Naive thymus-derived CD4-positive, alpha-beta T cell (primary cell): Measurements from ENCODE around the gene KLK14. TPM values are rescaled to one million over a fixed set of nuclear protein-coding genes. Genes with fewer than 3 reads are reported as not detected.

Source experiments
- ATAC-seq: fragments of 150-1000 bp; cut with Tn5 transposase; 2 replicates; pipeline ENCODE4 v1.10.0; 2021; ENCODE audit warnings: mild to moderate bottlenecking, moderate library complexity
- CTCF ChIA-PET: fragments of 350-600 bp; sonication (Branson Sonifier 250); formaldehyde crosslinking; loops from one replicate; lab custom pipeline; 2021; ENCODE audit warnings: antibody characterized with exemption; lab: Charles Lee
- POLR2A ChIA-PET: fragments of 350-600 bp; sonication (Branson Sonifier 250); formaldehyde crosslinking; loops from one replicate; lab custom pipeline; 2021; ENCODE audit warnings: antibody characterized with exemption, inconsistent platforms; lab: Charles Lee
- DNase-seq, 9 donors: peaks; one replicate each; pipeline versions ENCODE4 v3.0.0 to v3.0.0-alpha.2; 2020 to 2022; ENCODE audit warnings: mixed read lengths in 1 of 9
- H3K27ac ChIP-seq: one replicate; pipeline ENCODE4 v1.7.0; 2013; ENCODE audit warnings: mild to moderate bottlenecking, low read depth, low read length, moderate library complexity
- H3K27me3 ChIP-seq, 2 donors: one replicate each; pipeline ENCODE4 v1.7.0; 2013; ENCODE audit warnings: low read length in 2 of 2, mild to moderate bottlenecking in 2 of 2, moderate library complexity in 2 of 2; ENCODE audit not compliant: control insufficient read depth in 2 of 2, insufficient read depth in 2 of 2
- H3K36me3 ChIP-seq, 3 experiments: 1 replicate in 2 of 3; 2 replicates in 1 of 3; pipeline ENCODE4 v1.7.0; 2013; ENCODE audit warnings: low read length in 3 of 3, mild to moderate bottlenecking in 3 of 3, moderate library complexity in 1 of 3; ENCODE audit not compliant: insufficient read depth in 3 of 3, control insufficient read depth in 2 of 3
- H3K4me1 ChIP-seq, 2 donors: one replicate each; pipeline ENCODE4 v1.7.0; 2013; ENCODE audit warnings: low read length in 2 of 2, mild to moderate bottlenecking in 2 of 2, moderate library complexity in 1 of 2; ENCODE audit not compliant: control insufficient read depth in 2 of 2, insufficient read depth in 2 of 2
- H3K4me3 ChIP-seq: 2 replicates; pipeline ENCODE4 v1.7.0; 2013; ENCODE audit warnings: mild to moderate bottlenecking, low read length
- H3K9me3 ChIP-seq, 3 experiments: 1 replicate in 2 of 3; 2 replicates in 1 of 3; pipeline ENCODE4 v1.7.0; 2013; ENCODE audit warnings: low read length in 3 of 3; ENCODE audit not compliant: control insufficient read depth in 2 of 3
- H3K27ac Mint-ChIP-seq, 9 donors: one replicate each; pipeline ENCODE4 v1.8.0; 2020 to 2022; ENCODE audit warnings: mixed read lengths in 9 of 9, mild to moderate bottlenecking in 8 of 9, moderate library complexity in 5 of 9, inconsistent platforms in 2 of 9
- H3K27me3 Mint-ChIP-seq, 5 donors: one replicate each; pipeline ENCODE4 v1.8.0; 2021 to 2022; ENCODE audit warnings: mixed read lengths in 5 of 5, mild to moderate bottlenecking in 1 of 5
- H3K36me3 Mint-ChIP-seq, 5 donors: one replicate each; pipeline ENCODE4 v1.8.0; 2020 to 2022; ENCODE audit warnings: mixed read lengths in 5 of 5, mild to moderate bottlenecking in 3 of 5, inconsistent platforms in 1 of 5
- H3K4me1 Mint-ChIP-seq, 7 donors: one replicate each; pipeline ENCODE4 v1.8.0; 2020 to 2022; ENCODE audit warnings: mixed read lengths in 7 of 7, mild to moderate bottlenecking in 3 of 7, inconsistent platforms in 1 of 7
- H3K4me3 Mint-ChIP-seq, 10 donors: one replicate each; pipeline ENCODE4 v1.8.0; 2020 to 2022; ENCODE audit warnings: mild to moderate bottlenecking in 10 of 10, mixed read lengths in 10 of 10, moderate library complexity in 6 of 10, inconsistent platforms in 2 of 10
- H3K9me3 Mint-ChIP-seq, 11 donors: one replicate each; pipeline ENCODE4 v1.8.0; 2020 to 2022; ENCODE audit warnings: mixed read lengths in 11 of 11, mild to moderate bottlenecking in 4 of 11, inconsistent platforms in 1 of 11, moderate library complexity in 1 of 11
- intact Hi-C, 2 donors: fragments of 100-400 bp; cut with micrococcal nuclease; formaldehyde crosslinking; loops; one replicate each; pipeline ENCODE4 v1.15.1; 2023
- polyA plus RNA-seq, 2 donors: library from polyadenylated mRNA; unstranded; fragments of 300-500 nt; fragmentation: Illumina TruSeq; gene quantifications; one replicate each; pipeline ENCODE4 v1.2.3, GENCODE V29; 2021
- total RNA-seq, 6 experiments: library from RNA in 5 of 6; stranded (reverse) in 5 of 6; gene quantifications; 1 replicate in 5 of 6; 2 replicates in 1 of 6; pipeline ENCODE4 v1.2.3 and lab custom pipeline; 2021 to 2026

The KLK14 gene
- total RNA-seq (under 1 TPM; 0.34 to 0.92 (median 0.66) TPM), polyA plus RNA-seq (not detected), total RNA-seq (lab: John Stamatoyannopoulos, UW) (not detected)

GRCh38 chr19:51082611-51083010, at the start of gene KLK14:
Gene KLK14, minus strand, starts transcription at chr19:51082887. Its CDS starts 273 bp downstream, at chr19:51082614.
- Histone ChIP-seq H3K4me1 (no peaks in the 10 kb centered on the region), H3K4me3 (no peak within 1 kb of the TSS), H3K27me3 (no peaks in the 10 kb centered on the region), H3K36me3 (no peaks in the 10 kb centered on the region), H3K27ac (no peak within 1 kb of the TSS), H3K9me3 (no peaks in the 10 kb centered on the region)
- Mint-ChIP-seq H3K9me3 (peaks cover 0 to 2% (median 0%) of the 10 kb centered on the region in 11 donors), H3K36me3 (peaks cover 0 to 8% (median 0%) of the 10 kb centered on the region in 5 donors), H3K4me1 (peaks cover 0 to 14% (median 0%) of the 10 kb centered on the region in 7 donors), H3K4me3 (no peak within 1 kb of the TSS), H3K27ac (no peak within 1 kb of the TSS), H3K27me3 (peaks cover 0 to 20% (median 12%) of the 10 kb centered on the region in 5 donors)
- CTCF ChIA-PET: no interaction called here
- POLR2A ChIA-PET: no interaction called here
- DNase-seq (no peak), ATAC-seq (no peak)
- intact Hi-C loops: no loop called here

GRCh38 chr19:51131780-51132680, 49.3 kb upstream of the KLK14 start:
- H3K36me3 Mint-ChIP-seq: peaks cover 0 to 3% (median 0%) of the 10 kb centered on the region in 5 donors
- H3K4me3 Mint-ChIP-seq: peak overlapping the region; percentile 69 to 90 (median 83)
- H3K27ac Mint-ChIP-seq: peak overlapping the region; percentile 82 to 97 (median 93)
- H3K9me3 Mint-ChIP-seq: peaks cover 0 to 7% (median 2%) of the 10 kb centered on the region in 11 donors
- peak in 7 of 9 donors; percentile 28 to 58 (median 50) for DNase-seq
- Histone ChIP-seq H3K4me1 (peaks cover 55 to 62% of the 10 kb centered on the region in 2 donors), H3K27ac (peak overlapping the region; percentile 48), H3K27me3 (no peaks in the 10 kb centered on the region), H3K36me3 (no peaks in the 10 kb centered on the region), H3K4me3 (peak overlapping the region; percentile 44), H3K9me3 (no peaks in the 10 kb centered on the region)
- intact Hi-C loops: loop anchor here in 1 of 2 donors (1.0 to 5.0 kb wide), 4 partner anchors 9 to 35 kb away; partner anchors contain the start of gene CTU1
- H3K27me3 Mint-ChIP-seq: peaks cover 0 to 2% (median 0%) of the 10 kb centered on the region in 5 donors
- ChIA-PET POLR2A (interaction anchor here (0.6 to 1.8 kb wide), 9 partner anchors 9 to 309 kb away, joined by 3 to 8 read pairs (median 4); no protein-coding TSS in a partner anchor), CTCF (interaction anchor here (0.6 to 1.6 kb wide), 10 partner anchors 10 to 35 kb away, joined by 3 to 5 read pairs (median 3); no protein-coding TSS in a partner anchor)
- ATAC-seq: peak; percentile 73
- peaks cover 41 to 82% (median 68%) of the 10 kb centered on the region in 7 donors for H3K4me1 Mint-ChIP-seq

- H3K4me3 Mint-ChIP-seq: peak overlapping the region in 6 of 10 donors; percentile 6 to 57 (median 34)
- ATAC-seq (no peak), DNase-seq (no peak)
- peaks cover 48 to 78% (median 72%) of the 10 kb centered on the region in 7 donors for H3K4me1 Mint-ChIP-seq
- H3K27ac Mint-ChIP-seq: peak overlapping the region in 6 of 9 donors; percentile 32 to 90 (median 79)
- intact Hi-C loops: loop anchor here in 1 of 2 donors (5.0 kb wide), 1 partner anchor 32 kb away; no protein-coding TSS in a partner anchor
- Histone ChIP-seq H3K27ac (no peak overlapping the region), H3K36me3 (no peaks in the 10 kb centered on the region), H3K4me1 (peaks cover 49 to 77% of the 10 kb centered on the region in 2 donors), H3K27me3 (no peaks in the 10 kb centered on the region), H3K4me3 (no peak overlapping the region), H3K9me3 (no peaks in the 10 kb centered on the region)
- H3K27me3 Mint-ChIP-seq: peaks cover 0 to 5% (median 0%) of the 10 kb centered on the region in 5 donors
- H3K36me3 Mint-ChIP-seq: peaks cover 0 to 3% (median 0%) of the 10 kb centered on the region in 5 donors
- ChIA-PET POLR2A (interaction anchor here (0.7 kb wide), 1 partner anchor 26 kb away, joined by 3 read pairs; no protein-coding TSS in a partner anchor), CTCF (interaction anchor here (0.5 to 1.8 kb wide), 4 partner anchors 29 to 1250 kb away, joined by 3 to 7 read pairs (median 4); no protein-coding TSS in a partner anchor)
- H3K9me3 Mint-ChIP-seq: peaks cover 0 to 2% (median 0%) of the 10 kb centered on the region in 11 donors
These were observed 47.0 kb upstream of the KLK14 start for GRCh38 chr19:51129716-51130115.

GRCh38 chr19:51128227-51128626, 45.5 kb upstream of the KLK14 start:
- H3K9me3 Mint-ChIP-seq: peaks cover 0 to 2% (median 0%) of the 10 kb centered on the region in 11 donors
- intact Hi-C loops: no loop called here
- H3K4me3 ChIP-seq: no peak overlapping the region
- H3K27me3 ChIP-seq: no peaks in the 10 kb centered on the region
- H3K4me3 Mint-ChIP-seq: peak overlapping the region in 9 of 10 donors; percentile 19 to 78 (median 50)
- H3K27ac ChIP-seq: no peak overlapping the region
- POLR2A ChIA-PET: interaction anchor here (0.8 to 2.3 kb wide), 5 partner anchors 8 to 32 kb away, joined by 3 to 9 read pairs (median 4); no protein-coding TSS in a partner anchor
- H3K27ac Mint-ChIP-seq: peak overlapping the region in 8 of 9 donors; percentile 78 to 97 (median 90)
- H3K4me1 ChIP-seq: peaks cover 64 to 92% of the 10 kb centered on the region in 2 donors
- CTCF ChIA-PET: interaction anchor here (0.6 kb wide), 1 partner anchor 38 kb away, joined by 4 read pairs; no protein-coding TSS in a partner anchor
- H3K9me3 ChIP-seq: no peaks in the 10 kb centered on the region
- H3K27me3 Mint-ChIP-seq: peaks cover 0 to 3% (median 0%) of the 10 kb centered on the region in 5 donors
- peaks cover 57 to 91% (median 87%) of the 10 kb centered on the region in 7 donors for H3K4me1 Mint-ChIP-seq
- DNase-seq (no peak), ATAC-seq (no peak)
- H3K36me3 Mint-ChIP-seq: peaks cover 0 to 1% (median 0%) of the 10 kb centered on the region in 5 donors
- H3K36me3 ChIP-seq: no peaks in the 10 kb centered on the region

- Histone ChIP-seq H3K9me3 (no peaks in the 10 kb centered on the region), H3K36me3 (no peaks in the 10 kb centered on the region), H3K27me3 (no peaks in the 10 kb centered on the region), H3K4me3 (no peak overlapping the region), H3K4me1 (peaks cover 68 to 96% of the 10 kb centered on the region in 2 donors), H3K27ac (no peak overlapping the region)
- peak overlapping the region in 9 of 10 donors; percentile 41 to 70 (median 59) for H3K4me3 Mint-ChIP-seq
- no peak for DNase-seq
- ATAC-seq: peak; percentile 39
- ChIA-PET CTCF (interaction anchor here (0.5 to 0.6 kb wide), 2 partner anchors 34 to 38 kb away, joined by 3 to 4 read pairs; no protein-coding TSS in a partner anchor), POLR2A (interaction anchor here (0.8 to 2.3 kb wide), 5 partner anchors 14 to 23 kb away, joined by 3 to 9 read pairs (median 4); no protein-coding TSS in a partner anchor)
- peaks cover 0 to 1% (median 0%) of the 10 kb centered on the region in 5 donors for H3K36me3 Mint-ChIP-seq
- intact Hi-C loops: no loop called here
- peak overlapping the region; percentile 34 to 97 (median 89) for H3K27ac Mint-ChIP-seq
- peaks cover 59 to 95% (median 88%) of the 10 kb centered on the region in 7 donors for H3K4me1 Mint-ChIP-seq
- H3K9me3 Mint-ChIP-seq: peaks cover 0 to 2% (median 0%) of the 10 kb centered on the region in 11 donors
- peaks cover 0 to 3% (median 0%) of the 10 kb centered on the region in 5 donors for H3K27me3 Mint-ChIP-seq
These were observed 45.1 kb upstream of the KLK14 start for GRCh38 chr19:51127755-51128154.
